ENCODE measurements around the gene TMEM35B. TPM values are rescaled to one million over a fixed set of nuclear protein-coding genes. Genes with fewer than 3 reads are reported as not detected.

TMEM35B gene
- total RNA-seq, 1 donor from 2014 or later = 15.6 TPM

GRCh38 chr1:34980715-34981114, 4.4 kb downstream of the TMEM35B start:
- H3K4me3 Mint-ChIP-seq (ENCODE audit: unreplicated experiment) = no peak overlapping the region
- no peak overlapping the region for H2AFZ ChIP-seq (ENCODE audit: low read depth, low read length)
- H3K27ac ChIP-seq (ENCODE audit: low read depth, low read length) = no peak overlapping the region
- TF ChIP-seq CTCF (IDR thresholded peaks at IDR 0.05; ENCODE audit: insufficient read depth, low read depth, low read length) = no peak
- no peak overlapping the region for H3K4me2 ChIP-seq (ENCODE audit: low read length)
- no peaks in the 10 kb centered on the region for H3K9me3 ChIP-seq (ENCODE audit: insufficient read depth, low read depth, low read length)
- no peaks in the 10 kb centered on the region for H3K36me3 ChIP-seq (ENCODE audit: insufficient read depth, low read length)
- H3K79me2 ChIP-seq (ENCODE audit: insufficient read depth, low read length) = peaks cover 29% of the 10 kb centered on the region
- no peaks in the 10 kb centered on the region for H3K9me3 Mint-ChIP-seq (ENCODE audit: unreplicated experiment)
- peaks cover 16% of the 10 kb centered on the region for H4K20me1 ChIP-seq (ENCODE audit: insufficient read depth, low read length)
- H3K27me3 Mint-ChIP-seq (ENCODE audit: low read depth, unreplicated experiment) = no peaks in the 10 kb centered on the region
- H3K4me1 Mint-ChIP-seq (ENCODE audit: low read depth, unreplicated experiment) = peaks cover 20% of the 10 kb centered on the region
- H3K9ac ChIP-seq (ENCODE audit: low read length) = no peak overlapping the region
- H3K4me1 ChIP-seq (ENCODE audit: insufficient read depth, low read length) = peaks cover 15% of the 10 kb centered on the region
- peaks cover 5% of the 10 kb centered on the region for H3K36me3 Mint-ChIP-seq (ENCODE audit: low read depth, unreplicated experiment)
- no peak overlapping the region for H3K4me3 ChIP-seq (ENCODE audit: insufficient read depth, low read depth, low read length)
- no peak overlapping the region for H3K27ac Mint-ChIP-seq (ENCODE audit: unreplicated experiment)
- no peaks in the 10 kb centered on the region for H3K27me3 ChIP-seq (ENCODE audit: insufficient read depth, low read length)
- DNase-seq (ENCODE audit: low read depth) = no peak
- FAIRE-seq = no peak

- Histone ChIP-seq H3K27me3 (ENCODE audit: insufficient read depth, low read length) (no peaks in the 10 kb centered on the region), H2AFZ (ENCODE audit: low read depth, low read length) (no peak overlapping the region), H3K9ac (ENCODE audit: low read length) (no peak overlapping the region), H3K27ac (ENCODE audit: low read depth, low read length) (no peak overlapping the region), H3K4me1 (ENCODE audit: insufficient read depth, low read length) (peaks cover 7% of the 10 kb centered on the region), H3K4me2 (ENCODE audit: low read length) (no peak overlapping the region), H3K4me3 (ENCODE audit: insufficient read depth, low read depth, low read length) (no peak overlapping the region), H3K36me3 (ENCODE audit: insufficient read depth, low read length) (no peaks in the 10 kb centered on the region), H3K79me2 (ENCODE audit: insufficient read depth, low read length) (peaks cover 14% of the 10 kb centered on the region), H3K9me3 (ENCODE audit: insufficient read depth, low read depth, low read length) (no peaks in the 10 kb centered on the region), H4K20me1 (ENCODE audit: insufficient read depth, low read length) (peaks cover 16% of the 10 kb centered on the region)
- Mint-ChIP-seq H3K36me3 (ENCODE audit: low read depth, unreplicated experiment) (peaks cover 5% of the 10 kb centered on the region), H3K4me1 (ENCODE audit: low read depth, unreplicated experiment) (peaks cover 23% of the 10 kb centered on the region), H3K4me3 (ENCODE audit: unreplicated experiment) (no peak overlapping the region), H3K27ac (ENCODE audit: unreplicated experiment) (no peak overlapping the region), H3K27me3 (ENCODE audit: low read depth, unreplicated experiment) (no peaks in the 10 kb centered on the region), H3K9me3 (ENCODE audit: unreplicated experiment) (no peaks in the 10 kb centered on the region)
- TF ChIP-seq EZH2 (IDR thresholded peaks at IDR 0.05; ENCODE audit: insufficient read depth, low read length) (no peak), CTCF (IDR thresholded peaks at IDR 0.05; ENCODE audit: insufficient read depth, low read depth, low read length) (no peak)
- DNase-seq (ENCODE audit: low read depth) (no peak), FAIRE-seq (no peak)
Measured at GRCh38 chr1:34978921-34979320, 6.2 kb downstream of the TMEM35B start.

GRCh38 chr1:34977858-34978257, 7.3 kb downstream of the TMEM35B start:
- Mint-ChIP-seq H3K27me3 (ENCODE audit: low read depth, unreplicated experiment) (no peaks in the 10 kb centered on the region), H3K36me3 (ENCODE audit: low read depth, unreplicated experiment) (peaks cover 2% of the 10 kb centered on the region), H3K27ac (ENCODE audit: unreplicated experiment) (no peak overlapping the region), H3K4me1 (ENCODE audit: low read depth, unreplicated experiment) (peaks cover 19% of the 10 kb centered on the region), H3K9me3 (ENCODE audit: unreplicated experiment) (no peaks in the 10 kb centered on the region), H3K4me3 (ENCODE audit: unreplicated experiment) (no peak overlapping the region)
- TF ChIP-seq CTCF (IDR thresholded peaks at IDR 0.05; ENCODE audit: insufficient read depth, low read depth, low read length) = no peak
- TF ChIP-seq EZH2 (IDR thresholded peaks at IDR 0.05; ENCODE audit: insufficient read depth, low read length) = no peak
- peaks cover 16% of the 10 kb centered on the region for H4K20me1 ChIP-seq (ENCODE audit: insufficient read depth, low read length)
- peaks cover 2% of the 10 kb centered on the region for H3K4me1 ChIP-seq (ENCODE audit: insufficient read depth, low read length)
- no peak overlapping the region for H3K27ac ChIP-seq (ENCODE audit: low read depth, low read length)
- H3K36me3 ChIP-seq (ENCODE audit: insufficient read depth, low read length) = no peaks in the 10 kb centered on the region
- H3K4me3 ChIP-seq (ENCODE audit: insufficient read depth, low read depth, low read length) = no peak overlapping the region
- DNase-seq (ENCODE audit: low read depth) = no peak
- H3K9ac ChIP-seq (ENCODE audit: low read length) = no peak overlapping the region
- H3K9me3 ChIP-seq (ENCODE audit: insufficient read depth, low read depth, low read length) = no peaks in the 10 kb centered on the region
- FAIRE-seq = no peak
- no peak overlapping the region for H2AFZ ChIP-seq (ENCODE audit: low read depth, low read length)
- H3K27me3 ChIP-seq (ENCODE audit: insufficient read depth, low read length) = no peaks in the 10 kb centered on the region
- peaks cover 5% of the 10 kb centered on the region for H3K79me2 ChIP-seq (ENCODE audit: insufficient read depth, low read length)
- H3K4me2 ChIP-seq (ENCODE audit: low read length) = no peak overlapping the region

All from astrocyte (in vitro differentiated cells and primary cell).